Right lung (tissue), 5 donors: ENCODE results near the gene YARS2. TPM values are rescaled to one million over a fixed set of nuclear protein-coding genes. Genes with fewer than 3 reads are reported as not detected.

Experiments used
- polyA plus RNA-seq, 5 donors: library from polyadenylated mRNA; unstranded; fragments of 120-200 nt; gene quantifications; one replicate each; pipeline versions ENCODE4 v1.2.1 to v1.2.3, GENCODE V29; 2013; ENCODE audit warnings: inconsistent platforms in 1 of 5, low replicate concordance in 1 of 5; ENCODE audit not compliant: insufficient read length in 5 of 5, insufficient read depth in 1 of 5

Gene YARS2
- polyA plus RNA-seq, 5 donors, result 25.5 to 31.8 (median 26.4) TPM

Other genes with a start within 250 kb of the YARS2 start
- gene DNM1L, start 76.6 kb downstream of the YARS2 start, polyA plus RNA-seq, result 100 to 1,000 TPM in 4 of 5 donors, 10 to 100 TPM in 1; 87.5 to 131 (median 112) TPM
- 1 to 10 TPM; 3.2 to 6.6 (median 4.4) TPM for gene PKP2, start 140.9 kb upstream of the YARS2 start, polyA plus RNA-seq